HG02588 (cell line): ENCODE measurements around the gene TCFL5.

Experiments
- ATAC-seq: cut with Tn5 transposase; IDR thresholded peaks from one replicate; pipeline ENCODE4 v1.9.1; 2021; ENCODE audit warnings: mild to moderate bottlenecking, moderate library complexity; ENCODE audit not compliant: unreplicated experiment

TCFL5 gene

GRCh38 chr20:62800314-62801259 lies 61.0 kb downstream of the TCFL5 start:
- ATAC-seq: no peak

- ATAC-seq: no peak
Measured at GRCh38 chr20:62799873-62800272, 61.7 kb downstream of the TCFL5 start.

DNA sequence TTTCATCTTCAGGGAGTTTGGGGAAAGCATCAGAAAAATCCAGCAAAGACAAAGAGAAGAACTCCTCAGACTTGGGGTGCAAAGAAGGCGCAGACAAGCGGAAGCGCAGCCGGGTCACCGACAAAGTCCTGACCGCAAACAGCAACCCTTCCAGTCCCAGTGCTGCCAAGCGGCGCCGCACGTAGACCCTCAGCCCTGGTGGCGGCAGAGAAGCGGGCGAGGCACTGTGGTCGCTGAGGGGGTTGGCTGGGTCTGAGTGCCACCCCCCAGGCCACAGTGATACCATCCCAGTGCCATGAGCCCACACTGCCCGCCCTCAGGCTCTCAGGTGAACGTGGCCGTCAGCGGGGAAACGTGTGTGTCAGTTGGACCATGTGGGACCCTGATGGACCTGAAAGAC lies 62.2 kb downstream of the TCFL5 start:
- ATAC-seq: no peak

GRCh38 chr20:62799036-62799435 lies 62.6 kb downstream of the TCFL5 start:
- no peak for ATAC-seq

GRCh38 chr20:62797671-62798532 lies 63.7 kb downstream of the TCFL5 start:
- ATAC-seq: no peak

DNA sequence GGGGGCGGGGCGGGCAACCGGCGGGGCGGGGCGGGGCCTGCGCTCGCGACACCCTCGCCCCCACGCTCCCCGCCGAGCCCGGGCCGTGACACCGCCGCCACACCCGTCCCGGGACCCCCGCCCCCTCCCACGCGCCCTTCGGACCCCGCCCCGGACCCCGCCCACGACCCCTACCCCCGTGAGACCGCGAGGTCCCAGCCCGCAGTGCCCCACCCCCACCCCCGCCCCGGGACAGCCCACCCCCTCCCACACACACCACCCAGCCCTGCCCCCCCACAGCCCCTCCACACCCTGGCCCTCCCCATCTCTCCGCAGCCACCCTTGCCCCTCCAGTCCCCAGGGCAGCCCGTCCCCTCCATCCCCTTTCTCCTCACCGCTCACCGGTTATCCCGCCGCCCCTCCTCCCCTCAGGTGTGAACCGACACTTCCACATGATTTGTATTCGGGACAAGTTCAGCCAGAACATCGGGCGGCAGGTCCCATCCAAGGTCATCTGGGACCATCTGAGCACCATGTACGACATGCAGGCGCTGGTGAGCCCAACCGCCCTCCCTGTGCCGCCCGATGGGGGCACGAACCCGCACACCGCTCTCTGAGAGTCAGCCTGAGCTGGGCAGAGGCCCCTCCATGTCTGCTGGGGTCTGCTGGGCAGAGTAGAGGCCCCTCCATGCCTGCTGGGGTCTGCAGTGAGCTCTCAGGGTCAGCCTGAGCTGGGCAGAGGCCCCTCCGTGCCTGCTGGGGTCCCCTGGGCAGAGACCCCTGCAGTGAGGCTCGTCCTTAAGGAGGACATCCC lies 64.7 kb downstream of the TCFL5 start:
- ATAC-seq: no peak

GRCh38 chr20:62795023-62795761 lies 66.4 kb downstream of the TCFL5 start:
- no peak for ATAC-seq

DNA sequence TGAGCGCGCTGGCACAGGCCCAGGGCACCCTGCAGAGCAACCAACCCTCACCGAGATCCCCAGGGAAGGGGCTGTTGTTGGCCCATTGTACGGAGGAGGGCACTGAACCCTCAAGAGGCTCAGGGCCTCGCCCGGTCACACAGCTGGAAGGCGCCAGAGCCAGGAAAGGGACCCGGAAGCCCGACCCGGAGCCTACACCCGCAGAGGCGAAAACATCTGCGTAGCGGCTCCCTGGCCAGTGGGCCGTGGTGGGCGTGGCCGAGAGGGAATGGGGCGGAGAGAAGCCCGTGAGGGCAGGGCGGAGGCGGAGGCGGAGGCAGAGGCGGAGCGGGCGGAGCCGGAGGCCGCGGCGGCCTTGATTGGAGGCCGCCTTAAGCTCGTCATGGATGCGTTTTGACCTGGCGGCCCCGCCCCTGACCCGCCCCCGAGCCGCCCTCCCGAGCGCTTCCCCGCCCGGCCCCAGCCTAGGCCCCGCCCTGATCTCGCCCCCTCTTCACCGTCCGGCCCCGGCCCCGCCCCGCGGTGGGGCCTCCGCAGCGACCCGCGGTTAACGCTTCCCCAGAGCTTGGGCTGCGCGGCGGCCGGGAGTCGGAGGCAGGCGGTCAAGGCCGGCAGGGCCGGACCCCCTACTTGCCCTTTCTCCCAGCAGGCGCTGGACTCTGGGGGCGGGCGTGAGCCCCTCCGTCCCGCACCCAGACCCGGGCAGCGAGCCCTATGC lies 67.5 kb downstream of the TCFL5 start:
- ATAC-seq: peak; percentile 59

GRCh38 chr20:62793757-62794006 lies 67.9 kb downstream of the TCFL5 start:
- ATAC-seq: no peak

GRCh38 chr20:62792940-62793756 lies 68.5 kb downstream of the TCFL5 start:
- ATAC-seq: no peak

GRCh38 chr20:62792182-62792939 lies 69.3 kb downstream of the TCFL5 start:
- no peak for ATAC-seq

- ATAC-seq: no peak
Measured at GRCh38 chr20:62791301-62792181, 70.1 kb downstream of the TCFL5 start.
